Calu3 (cell line): ENCODE measurements around the gene NKX6-1. TPM values are rescaled to one million over a fixed set of nuclear protein-coding genes. Genes with fewer than 3 reads are reported as not detected.
A peak's percentile ranks its signal among the peaks of the same experiment; 100 is the strongest.

Source experiments
- BruUV-seq: library from RNA; stranded (reverse); fragments of 400-500 nt; replicated peaks from 2 replicates; lab custom pipeline; 2021; lab: Mats Ljungman, UMichigan
- CTCF ChIA-PET: fragments of 300-600 bp; sonication (Branson Sonifier 250); formaldehyde crosslinking; loops from one replicate; lab custom pipeline; 2022; ENCODE audit warnings: antibody characterized with exemption; lab: Charles Lee
- DNase-seq: peaks from one replicate; pipeline ENCODE4 v3.0.0; 2022
- H3K27ac Mint-ChIP-seq: one replicate; pipeline ENCODE4 v1.8.0; 2022; ENCODE audit warnings: mixed read lengths; ENCODE audit not compliant: unreplicated experiment
- H3K27me3 Mint-ChIP-seq: one replicate; pipeline ENCODE4 v1.8.0; 2022; ENCODE audit warnings: mixed read lengths; ENCODE audit not compliant: unreplicated experiment
- H3K36me3 Mint-ChIP-seq: one replicate; pipeline ENCODE4 v1.8.0; 2022; ENCODE audit warnings: mild to moderate bottlenecking, moderate library complexity, mixed read lengths; ENCODE audit not compliant: insufficient read depth, unreplicated experiment
- H3K4me1 Mint-ChIP-seq: one replicate; pipeline ENCODE4 v1.8.0; 2022; ENCODE audit warnings: mild to moderate bottlenecking, low read depth, mixed read lengths; ENCODE audit not compliant: unreplicated experiment
- H3K4me3 Mint-ChIP-seq: one replicate; pipeline ENCODE4 v1.8.0; 2022; ENCODE audit warnings: mild to moderate bottlenecking, low read depth, moderate library complexity, mixed read lengths; ENCODE audit not compliant: unreplicated experiment
- H3K9me3 Mint-ChIP-seq: one replicate; pipeline ENCODE4 v1.8.0; 2022; ENCODE audit warnings: low read depth, mixed read lengths; ENCODE audit not compliant: unreplicated experiment
- intact Hi-C: fragments of 100-400 bp; cut with micrococcal nuclease; formaldehyde crosslinking; loops from one replicate; pipeline ENCODE4 v1.10.0; 2022; ENCODE audit not compliant: unreplicated experiment
- total RNA-seq: library from RNA; stranded (reverse); gene quantifications from 2 replicates; pipeline ENCODE4 v1.2.3, GENCODE V29; 2022
- TF ChIP-seq, protein P1 (sequence below): fragments of 200-600 bp; IDR thresholded peaks from one replicate; pipeline ENCODE4 v1.8.0; 2022; ENCODE audit warnings: antibody characterized with exemption; ENCODE audit not compliant: unreplicated experiment

Gene NKX6-1
- total RNA-seq, 1 experiment from 2014 or later: 1.8 TPM

- no peak for DNase-seq
- BruUV-seq: no TSS peak
- no peaks in the 10 kb centered on the region for H3K9me3 Mint-ChIP-seq
- H3K36me3 Mint-ChIP-seq: no peaks in the 10 kb centered on the region
- no peak overlapping the region for H3K27ac Mint-ChIP-seq
- no peaks in the 10 kb centered on the region for H3K4me1 Mint-ChIP-seq
- intact Hi-C loops: no loop called here
- CTCF ChIA-PET: no interaction called here
- TF ChIP-seq, protein P1, sequence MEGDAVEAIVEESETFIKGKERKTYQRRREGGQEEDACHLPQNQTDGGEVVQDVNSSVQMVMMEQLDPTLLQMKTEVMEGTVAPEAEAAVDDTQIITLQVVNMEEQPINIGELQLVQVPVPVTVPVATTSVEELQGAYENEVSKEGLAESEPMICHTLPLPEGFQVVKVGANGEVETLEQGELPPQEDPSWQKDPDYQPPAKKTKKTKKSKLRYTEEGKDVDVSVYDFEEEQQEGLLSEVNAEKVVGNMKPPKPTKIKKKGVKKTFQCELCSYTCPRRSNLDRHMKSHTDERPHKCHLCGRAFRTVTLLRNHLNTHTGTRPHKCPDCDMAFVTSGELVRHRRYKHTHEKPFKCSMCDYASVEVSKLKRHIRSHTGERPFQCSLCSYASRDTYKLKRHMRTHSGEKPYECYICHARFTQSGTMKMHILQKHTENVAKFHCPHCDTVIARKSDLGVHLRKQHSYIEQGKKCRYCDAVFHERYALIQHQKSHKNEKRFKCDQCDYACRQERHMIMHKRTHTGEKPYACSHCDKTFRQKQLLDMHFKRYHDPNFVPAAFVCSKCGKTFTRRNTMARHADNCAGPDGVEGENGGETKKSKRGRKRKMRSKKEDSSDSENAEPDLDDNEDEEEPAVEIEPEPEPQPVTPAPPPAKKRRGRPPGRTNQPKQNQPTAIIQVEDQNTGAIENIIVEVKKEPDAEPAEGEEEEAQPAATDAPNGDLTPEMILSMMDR: no peak
- peaks cover 11% of the 10 kb centered on the region for H3K27me3 Mint-ChIP-seq
- no peak overlapping the region for H3K4me3 Mint-ChIP-seq
Observed at GRCh38 chr4:84455697-84456096, 43.4 kb downstream of the NKX6-1 start.

- no peaks in the 10 kb centered on the region for H3K9me3 Mint-ChIP-seq
- no peaks in the 10 kb centered on the region for H3K4me1 Mint-ChIP-seq
- no peak overlapping the region for H3K27ac Mint-ChIP-seq
- no peak overlapping the region for H3K4me3 Mint-ChIP-seq
- H3K36me3 Mint-ChIP-seq: no peaks in the 10 kb centered on the region
- intact Hi-C loops: no loop called here
- no TSS peak for BruUV-seq
- CTCF ChIA-PET: interaction anchor here (1.4 to 1.5 kb wide), 2 partner anchors 681 to 806 kb away, joined by 3 to 4 read pairs; no protein-coding TSS in a partner anchor
- TF ChIP-seq, protein P1: peak; percentile 22
- DNase-seq: no peak
- H3K27me3 Mint-ChIP-seq: peaks cover 16% of the 10 kb centered on the region
Observed at GRCh38 chr4:84451546-84451945, 47.5 kb downstream of the NKX6-1 start.

DNA sequence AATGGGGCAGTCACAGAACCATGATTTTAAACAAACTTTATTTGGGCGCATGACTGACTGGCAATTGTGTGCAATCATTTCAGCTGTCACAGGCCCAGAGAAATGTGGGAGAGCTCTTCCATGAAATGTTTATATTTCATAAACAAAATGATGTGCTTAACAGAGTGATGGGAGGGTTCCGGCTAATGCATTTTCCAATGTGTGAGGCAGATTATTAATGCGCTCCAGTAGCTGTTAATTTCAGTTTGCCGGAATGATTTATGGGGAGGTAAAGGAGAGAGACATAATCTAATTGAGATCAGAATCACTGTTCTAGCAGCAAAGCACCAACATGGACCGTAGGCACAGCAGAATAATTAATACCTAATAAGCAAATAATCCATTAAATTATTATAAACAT lies 55.6 kb downstream of the NKX6-1 start:
- Mint-ChIP-seq H3K4me1 (no peaks in the 10 kb centered on the region), H3K36me3 (no peaks in the 10 kb centered on the region), H3K27me3 (peaks cover 30% of the 10 kb centered on the region), H3K27ac (no peak overlapping the region), H3K4me3 (no peak overlapping the region), H3K9me3 (no peaks in the 10 kb centered on the region)
- no TSS peak for BruUV-seq
- CTCF ChIA-PET: no interaction called here
- TF ChIP-seq, protein P1: no peak
- intact Hi-C loops: no loop called here
- DNase-seq: no peak

- no TSS peak for BruUV-seq
- no peaks in the 10 kb centered on the region for H3K9me3 Mint-ChIP-seq
- H3K4me3 Mint-ChIP-seq: no peak overlapping the region
- intact Hi-C loops: no loop called here
- no peaks in the 10 kb centered on the region for H3K36me3 Mint-ChIP-seq
- peaks cover 26% of the 10 kb centered on the region for H3K27me3 Mint-ChIP-seq
- no peaks in the 10 kb centered on the region for H3K4me1 Mint-ChIP-seq
- TF ChIP-seq, protein P1: no peak
- CTCF ChIA-PET: interaction anchor here (0.5 kb wide), 1 partner anchor 524 kb away, joined by 5 read pairs; no protein-coding TSS in a partner anchor
- H3K27ac Mint-ChIP-seq: no peak overlapping the region
- DNase-seq: no peak
Observed at GRCh38 chr4:84442778-84443177, 56.3 kb downstream of the NKX6-1 start.

Other genes with a start within 250 kb of the NKX6-1 start
- 18.8 and 22.4 TPM in 2 replicates for gene CDS1, start 83.8 kb upstream of the NKX6-1 start, total RNA-seq